Fibroblast of skin of abdomen (primary cell): Measurements from ENCODE around the gene TMEM52. TPM values are rescaled to one million over a fixed set of nuclear protein-coding genes. Genes with fewer than 3 reads are reported as not detected.

ENCODE experiments used
- DNase-seq: peaks from one replicate; pipeline ENCODE4 v3.0.0-alpha.2; 2013
- polyA plus RNA-seq, 2 experiments: library from polyadenylated mRNA; unstranded; fragments of 120-200 nt; gene quantifications; one replicate each; pipeline ENCODE4 v1.2.1, GENCODE V29; 2013; ENCODE audit not compliant: insufficient read length in 2 of 2

The TMEM52 gene
- 1.5 TPM for polyA plus RNA-seq (2013, experiment 1 of 2; ENCODE audit: insufficient read length)
- polyA plus RNA-seq (2013, experiment 2 of 2; ENCODE audit: insufficient read length) = 1.5 TPM

DNA sequence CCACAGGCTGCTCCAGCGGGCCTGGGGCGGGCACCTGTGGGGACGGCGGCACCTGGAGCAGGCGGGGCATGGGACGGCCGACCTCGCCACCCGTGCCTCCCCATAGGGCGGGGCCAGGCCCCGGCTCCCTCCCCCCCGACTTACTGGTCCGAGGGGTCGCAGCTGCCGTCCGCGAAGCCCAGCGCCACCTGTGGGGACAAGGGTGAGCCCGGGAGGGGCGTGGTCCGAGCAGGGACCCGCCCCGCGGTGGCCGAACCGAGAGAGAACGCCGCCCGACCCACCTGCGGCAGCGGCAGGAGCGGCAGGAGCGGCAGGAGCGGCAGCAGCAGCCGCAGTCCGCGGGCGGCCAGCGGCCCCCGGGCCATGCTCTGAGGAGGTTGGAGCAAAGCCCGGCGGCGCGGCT lies at the start of gene TMEM52:
TSS of gene TMEM52 (minus strand) at position 379 of the 403 bp plus-strand sequence. CDS start at position 365, 14 bp downstream.
- no peak for DNase-seq

DNA sequence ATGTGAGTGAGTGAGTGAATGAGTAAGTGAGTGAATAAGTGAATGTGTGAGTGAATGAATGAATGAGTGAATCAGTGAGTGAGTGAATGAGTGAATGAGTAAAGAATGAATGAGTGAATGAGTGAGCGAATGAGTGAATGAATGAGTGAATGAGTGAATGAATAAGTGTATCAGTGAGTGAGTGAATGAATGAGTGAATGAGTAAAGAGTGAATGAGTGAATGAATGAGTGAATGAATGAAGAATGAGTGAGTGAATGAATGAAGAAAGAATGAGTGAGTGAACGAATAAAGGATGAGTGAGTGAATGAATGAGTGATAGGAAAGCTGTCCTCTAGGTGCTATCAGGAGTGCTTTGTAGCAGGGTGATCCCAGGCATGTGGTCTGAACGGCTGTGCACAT lies 48.8 kb upstream of the TMEM52 start:
- DNase-seq = no peak

DNA sequence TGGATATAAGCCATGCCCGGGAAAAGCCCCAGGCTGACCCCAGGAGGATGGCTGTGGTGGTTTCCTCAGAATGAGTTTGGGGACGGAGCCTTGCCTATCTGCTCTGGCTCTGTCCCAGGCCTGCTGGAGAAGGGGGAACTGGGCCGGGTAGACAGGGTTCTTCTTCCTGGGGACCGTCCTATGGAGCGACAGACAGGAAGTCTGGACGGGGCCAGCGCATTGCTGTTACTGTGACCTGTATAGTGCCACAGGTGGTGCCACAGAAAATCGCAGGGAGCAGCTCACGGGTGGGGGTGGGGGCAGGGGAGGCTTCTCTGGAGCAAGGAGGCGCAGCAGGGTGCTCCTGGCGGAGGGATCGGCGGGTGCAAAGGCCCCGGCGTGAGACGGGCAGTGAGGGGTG lies 48.1 kb upstream of the TMEM52 start:
- DNase-seq = no peak

DNA sequence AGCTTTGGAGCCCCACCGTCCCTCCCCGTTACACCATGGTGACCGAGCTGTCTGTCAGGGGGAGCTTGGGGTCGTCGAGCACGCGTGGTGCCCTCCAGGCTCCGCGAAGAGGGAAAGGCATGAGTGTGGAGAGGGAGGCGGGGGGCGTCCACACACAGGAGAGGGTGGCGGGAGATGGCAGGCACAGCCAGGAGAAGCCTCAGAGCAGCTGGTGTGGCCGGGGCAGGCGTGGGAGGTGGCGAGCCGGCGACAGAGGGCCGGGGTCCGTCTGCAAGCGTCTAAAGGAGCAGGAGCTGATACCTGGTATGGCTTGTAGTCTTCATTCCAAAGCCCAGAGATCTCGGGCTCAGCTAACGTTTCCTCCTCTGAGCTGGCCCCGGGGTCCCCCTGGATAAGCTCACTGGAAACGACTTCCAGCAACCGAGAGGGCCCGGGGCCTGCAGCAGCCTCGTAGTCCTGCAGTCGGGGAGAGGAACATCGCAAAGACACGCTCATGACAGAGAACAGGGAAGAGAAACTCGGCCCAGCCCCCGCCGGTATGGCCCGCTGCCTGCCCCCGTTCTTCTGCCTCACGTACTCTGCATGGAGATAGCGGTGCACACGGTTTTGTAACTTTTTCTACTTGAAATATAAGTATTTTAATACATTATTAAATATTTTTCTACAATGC lies 47.1 kb upstream of the TMEM52 start:
- DNase-seq = no peak

DNA sequence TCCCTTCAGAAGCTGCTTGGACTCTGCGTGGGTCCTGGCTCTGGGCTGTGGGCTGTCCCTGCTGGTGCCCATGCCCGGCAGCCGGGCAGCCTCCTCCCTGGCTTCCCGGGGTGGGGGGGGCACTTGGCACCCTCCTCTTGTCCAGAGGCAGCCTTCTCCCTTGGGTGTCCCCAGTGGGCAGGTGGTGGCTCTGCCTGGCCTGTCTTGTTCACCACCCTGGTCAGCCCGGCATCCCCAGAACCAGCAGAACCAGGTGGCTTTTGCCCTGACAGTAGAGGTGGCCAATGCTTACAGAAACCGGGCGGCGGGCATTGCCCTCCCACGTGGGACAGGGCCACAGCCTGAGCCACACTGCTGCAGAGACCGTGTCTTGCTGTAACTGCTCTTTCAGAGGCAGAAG lies 46.5 kb upstream of the TMEM52 start:
- DNase-seq = no peak

DNA sequence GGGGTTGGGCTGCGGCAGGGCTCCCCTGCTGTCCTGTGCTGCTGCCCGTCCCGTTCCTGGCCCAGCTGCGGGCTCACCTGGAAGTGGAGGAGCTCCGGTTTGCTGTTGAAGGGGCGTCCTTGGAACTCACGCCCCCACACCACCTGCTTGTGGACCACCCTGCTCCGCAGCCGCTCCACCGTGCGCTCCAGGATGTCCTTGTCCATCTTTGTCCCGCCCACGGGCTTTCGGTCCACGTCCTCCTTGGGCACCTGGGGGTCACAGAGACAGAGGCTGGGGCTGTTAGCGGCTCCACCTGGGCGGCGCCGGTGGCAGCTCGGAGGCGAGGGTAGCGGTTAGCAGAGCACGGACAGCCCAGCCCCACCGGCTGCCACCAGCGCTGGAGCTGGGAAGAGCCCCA lies 45.7 kb upstream of the TMEM52 start:
- DNase-seq = no peak

DNA sequence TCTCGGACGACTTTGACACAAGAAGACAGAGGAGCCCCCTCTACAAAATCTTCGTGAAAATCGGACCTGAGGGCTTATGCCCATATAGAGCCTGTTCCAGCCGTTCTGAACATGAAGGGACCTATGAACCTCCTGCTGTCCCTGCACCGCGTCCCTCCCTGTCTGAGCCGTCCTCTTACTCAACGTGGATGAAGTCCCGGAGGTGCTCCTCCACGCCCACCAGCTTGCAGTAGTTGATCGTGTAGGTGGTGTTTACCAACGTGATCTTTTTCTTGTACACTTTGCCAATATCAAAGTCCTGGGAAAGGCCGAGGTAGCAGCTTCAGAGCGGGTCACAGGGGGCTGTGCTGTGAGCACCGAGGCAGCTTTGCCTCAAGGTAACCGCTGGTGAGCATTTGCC lies 44.5 kb upstream of the TMEM52 start:
- DNase-seq = no peak

DNA sequence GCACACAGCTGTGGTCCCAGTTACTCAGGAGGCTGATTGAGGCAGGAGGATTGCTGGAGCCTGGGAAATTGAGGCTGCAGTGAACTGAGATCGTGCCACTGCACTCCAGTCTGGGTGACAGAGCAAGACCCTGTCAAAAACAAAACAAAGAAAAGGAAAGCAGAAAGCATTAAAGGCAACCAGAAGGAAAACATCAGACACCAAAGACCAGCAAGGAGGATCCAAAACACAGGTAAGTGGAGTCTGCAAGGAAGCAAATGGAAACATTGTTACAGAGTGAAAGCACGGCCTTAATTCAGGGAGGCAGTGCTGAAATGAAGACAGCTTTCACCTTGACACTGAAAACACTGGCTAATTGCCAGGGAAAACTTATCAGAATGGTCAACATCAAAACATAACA lies 43.7 kb upstream of the TMEM52 start:
- no peak for DNase-seq

DNA sequence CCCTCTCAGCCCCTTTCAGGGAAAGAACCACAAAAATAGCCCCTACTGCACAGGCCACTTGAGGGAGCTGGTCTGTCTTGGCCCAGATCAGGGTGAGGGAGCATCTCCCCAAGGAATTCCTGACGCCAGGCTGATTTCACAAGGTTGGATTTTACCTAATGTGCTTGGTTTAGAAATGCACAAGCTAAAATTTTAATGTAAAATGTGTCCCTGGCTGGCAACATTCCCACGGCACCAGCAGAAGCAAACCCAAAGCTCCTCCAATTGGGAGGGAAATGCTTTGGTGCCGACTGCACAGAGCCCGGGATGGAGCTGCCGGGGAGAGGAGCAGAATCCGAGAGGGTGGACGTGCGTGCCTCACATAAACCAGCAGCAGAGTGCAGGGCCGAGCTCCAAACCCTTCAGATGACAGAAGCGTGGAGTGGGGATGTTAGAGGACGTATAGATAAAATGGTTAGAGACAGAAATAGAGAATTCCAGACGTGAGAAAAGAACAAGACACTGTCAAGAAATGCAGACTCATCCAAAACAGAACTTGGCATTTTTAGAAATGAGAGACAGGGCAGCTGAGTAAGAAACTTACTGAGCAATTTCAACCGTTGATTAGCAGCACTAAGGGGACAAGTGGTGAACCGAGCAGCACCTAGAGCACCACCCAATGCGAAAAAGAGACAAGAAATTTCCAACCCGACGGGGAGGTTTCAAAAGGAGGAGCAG lies 41.6 kb upstream of the TMEM52 start:
- no peak for DNase-seq

DNA sequence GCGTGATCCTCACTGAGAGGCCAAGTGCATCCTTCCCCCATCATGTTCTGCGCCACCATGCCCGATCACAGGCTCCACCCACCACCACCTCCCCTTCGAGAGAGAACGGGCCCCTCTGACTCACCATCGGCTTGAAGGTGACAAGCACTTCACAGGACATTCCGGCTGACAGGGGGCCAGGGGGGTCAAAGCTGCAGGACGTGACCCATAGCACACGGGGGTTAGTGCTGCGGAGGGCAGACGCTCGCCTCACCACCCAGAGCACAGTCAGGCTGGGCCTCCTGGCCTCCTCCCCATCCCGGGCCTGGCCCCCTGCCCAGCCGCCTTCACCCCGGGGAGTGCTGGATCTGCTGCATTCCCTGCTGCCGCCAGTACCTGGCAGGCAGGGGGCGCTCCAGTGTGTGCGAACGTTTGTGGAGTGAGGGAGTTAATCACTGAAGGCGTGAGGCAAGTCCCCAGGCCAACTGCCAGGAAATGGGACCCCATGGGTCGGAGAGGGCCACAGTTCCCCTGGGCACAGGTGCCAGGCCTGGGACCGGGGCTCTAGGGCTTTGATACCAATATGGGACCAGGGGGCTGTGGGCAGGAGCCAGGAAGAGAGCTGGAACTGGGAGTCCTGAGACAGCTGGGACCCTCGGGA lies 40.9 kb upstream of the TMEM52 start:
- DNase-seq = peak; percentile 59

DNA sequence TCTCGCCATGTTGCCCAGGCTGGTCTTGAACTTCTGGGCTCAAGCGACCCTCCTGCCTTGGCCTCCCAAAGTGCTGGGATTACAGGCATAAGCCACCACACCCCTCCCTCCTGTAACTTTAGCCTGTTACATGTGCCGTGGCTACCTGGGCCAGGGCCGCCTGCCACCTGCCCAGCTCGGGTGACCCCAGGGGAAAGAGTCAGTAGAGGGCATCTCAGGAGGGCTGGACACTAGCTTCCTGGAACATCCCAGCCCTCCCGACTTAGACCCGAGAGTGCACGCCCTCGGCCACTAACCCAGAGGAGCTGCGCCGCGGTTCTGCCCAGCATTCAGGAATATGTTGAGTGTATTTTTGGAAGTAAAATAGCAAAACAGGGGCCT lies 40.4 kb upstream of the TMEM52 start:
- DNase-seq = no peak

DNA sequence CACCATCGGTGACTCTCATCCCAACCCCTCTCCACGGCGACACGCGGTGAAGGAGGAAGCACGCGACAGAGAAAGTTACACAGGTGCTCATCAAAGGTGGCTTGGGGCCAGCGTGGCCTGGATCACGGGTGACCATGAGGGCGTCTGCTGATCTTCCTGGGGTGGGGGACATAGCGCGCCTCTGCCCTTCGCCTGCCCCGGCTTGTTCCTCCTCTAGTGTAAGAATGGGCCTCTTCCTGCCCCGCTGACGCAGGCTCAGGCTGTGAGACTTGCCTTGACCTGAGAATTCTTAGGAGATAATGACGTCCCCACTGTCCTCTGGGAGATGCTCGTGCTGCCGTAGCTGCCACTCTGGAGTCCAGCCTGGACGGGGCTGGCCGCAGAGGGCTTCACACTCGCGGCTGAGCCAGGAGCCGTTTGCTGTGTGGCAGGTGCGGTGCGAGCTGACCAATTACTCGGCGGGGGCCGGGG lies 39.0 kb upstream of the TMEM52 start:
- no peak for DNase-seq

DNA sequence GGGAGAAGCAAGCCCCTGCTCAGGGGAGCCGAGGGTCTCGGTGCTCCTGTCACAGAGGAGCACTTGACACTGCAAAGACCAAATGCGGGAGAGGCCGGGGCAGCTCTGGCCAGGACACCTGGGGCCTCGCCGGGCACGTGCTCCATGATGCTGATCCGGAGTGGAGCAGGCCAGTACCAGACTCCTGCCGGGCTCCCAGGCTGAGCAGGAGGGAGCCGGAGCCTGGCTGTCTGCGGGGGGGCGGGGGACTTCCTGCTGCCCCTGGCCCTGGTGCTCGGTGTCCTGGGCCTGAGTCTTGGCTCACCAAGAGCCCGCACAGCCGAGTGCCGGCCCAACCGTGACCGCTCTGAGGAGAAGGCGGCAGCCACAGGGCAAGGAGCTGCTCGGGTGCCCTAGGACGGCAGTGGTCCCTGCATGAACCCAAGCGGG lies 38.5 kb upstream of the TMEM52 start:
- DNase-seq = no peak

DNA sequence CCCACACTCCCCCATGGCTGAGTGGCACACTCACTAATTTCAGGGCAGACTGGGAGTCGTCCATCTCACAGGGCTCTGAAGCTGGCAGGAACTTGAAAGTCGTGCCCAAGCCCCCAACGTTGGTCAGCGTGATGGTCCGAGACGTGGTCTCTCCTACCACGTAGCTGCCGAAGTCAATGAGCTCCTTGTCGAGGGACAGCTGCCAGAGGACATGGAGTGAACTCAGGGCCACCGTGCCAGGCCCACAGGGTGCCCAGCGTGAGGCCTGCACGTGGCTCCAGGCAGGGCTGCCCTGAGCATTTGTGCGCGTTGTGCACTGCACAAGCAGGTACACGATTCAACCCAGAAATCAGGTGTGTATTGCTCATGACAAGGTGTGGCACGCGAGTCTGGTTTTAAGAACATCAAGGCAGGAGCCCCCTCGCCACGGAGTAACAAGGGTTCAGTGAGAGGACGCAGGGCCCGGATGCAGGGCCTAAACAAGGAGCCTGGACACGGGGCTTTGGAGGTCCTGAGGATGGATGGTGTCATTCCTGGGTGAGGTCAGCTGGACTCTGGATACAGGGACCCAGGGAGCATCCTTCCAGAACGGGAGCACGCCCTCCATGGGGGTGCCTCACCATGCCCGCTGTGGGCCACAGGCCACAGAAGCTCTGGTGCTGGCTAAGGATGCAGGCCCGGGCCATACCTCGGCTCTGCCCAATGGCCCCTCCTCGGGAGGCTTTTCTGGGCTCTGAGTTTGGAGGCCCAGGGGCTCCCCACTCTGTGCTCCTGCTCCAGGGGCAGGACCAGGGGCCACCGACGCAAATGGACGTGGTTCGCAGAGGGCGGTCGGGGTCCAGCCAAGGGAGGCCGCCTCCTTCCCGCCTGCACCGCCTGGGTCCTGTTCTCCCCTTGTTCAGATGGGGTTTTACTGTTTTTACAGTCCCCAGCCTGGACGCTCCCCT lies 37.8 kb upstream of the TMEM52 start:
- no peak for DNase-seq

DNA sequence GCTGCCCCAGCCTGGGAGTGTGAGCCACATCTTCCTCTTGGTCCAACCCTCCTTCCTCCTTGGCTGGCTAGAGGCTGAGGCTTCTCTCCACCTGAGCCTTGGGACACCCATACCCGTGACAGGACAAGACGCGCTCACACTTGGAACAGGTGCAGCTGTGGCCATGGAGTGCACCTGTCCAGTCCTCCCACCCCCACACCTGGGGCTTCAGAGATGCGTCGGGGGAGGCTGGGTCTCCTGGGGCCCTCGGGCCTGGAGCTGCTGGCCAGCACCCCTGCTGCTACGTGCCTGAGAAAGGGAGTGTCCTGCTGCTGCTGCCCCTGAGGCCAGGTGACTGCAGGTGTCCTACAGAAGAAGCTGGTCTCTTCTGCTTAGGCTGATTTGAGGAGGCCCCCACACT lies 37.0 kb upstream of the TMEM52 start:
- DNase-seq = no peak

DNA sequence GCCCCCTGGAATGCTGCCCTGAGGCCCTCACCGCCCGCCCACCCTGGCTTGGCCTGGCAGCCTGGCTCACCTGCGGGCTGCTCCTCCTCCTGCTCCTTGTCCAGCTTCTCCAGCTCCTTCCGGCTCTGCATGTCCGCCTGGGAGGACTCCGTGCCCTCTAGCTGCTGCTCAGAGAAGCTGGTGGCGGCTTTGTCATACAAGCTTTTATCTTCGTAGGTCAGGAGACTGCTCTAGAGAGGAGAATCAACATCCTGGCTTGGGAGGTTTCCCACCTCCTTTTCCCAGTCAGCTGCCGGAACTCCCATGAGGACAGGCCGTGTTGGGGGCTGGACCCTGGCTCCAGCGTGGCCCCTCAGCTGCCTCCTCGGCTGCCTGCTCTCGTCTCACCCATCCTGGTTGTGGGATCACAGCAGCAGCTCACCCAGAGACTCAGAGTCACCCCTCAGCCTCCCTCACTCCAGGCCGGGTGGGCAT lies 36.6 kb upstream of the TMEM52 start:
- DNase-seq = no peak

DNA sequence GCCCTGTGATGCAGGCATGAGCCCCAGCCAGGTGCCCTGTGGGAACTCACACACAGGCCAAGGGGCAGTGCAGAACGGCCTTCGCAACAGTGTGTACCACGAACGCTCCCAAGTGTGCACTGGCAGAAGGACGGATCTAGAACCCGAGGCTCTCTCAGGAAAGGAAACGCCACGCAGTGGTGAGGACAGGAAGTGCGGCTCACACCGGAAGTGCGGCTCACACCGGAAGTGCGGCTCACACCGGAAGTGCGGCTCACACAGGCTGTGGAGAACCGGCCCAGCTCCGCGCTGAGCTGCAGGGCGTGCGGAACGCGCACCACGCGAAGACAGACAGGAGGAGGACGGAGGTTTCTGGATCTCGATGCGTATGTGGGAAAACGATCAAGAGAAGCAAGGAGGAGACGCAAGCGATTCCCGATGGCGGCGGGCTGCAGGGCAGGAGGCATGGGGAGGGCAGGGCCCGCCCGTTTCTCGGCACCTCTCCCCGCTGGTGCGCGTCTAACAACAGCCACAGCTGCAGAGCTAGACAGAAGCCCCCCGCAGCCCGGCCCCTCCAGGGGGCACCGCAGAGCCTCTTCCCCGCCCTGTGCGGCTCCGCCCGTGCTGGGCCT lies 35.9 kb upstream of the TMEM52 start:
- DNase-seq = no peak

DNA sequence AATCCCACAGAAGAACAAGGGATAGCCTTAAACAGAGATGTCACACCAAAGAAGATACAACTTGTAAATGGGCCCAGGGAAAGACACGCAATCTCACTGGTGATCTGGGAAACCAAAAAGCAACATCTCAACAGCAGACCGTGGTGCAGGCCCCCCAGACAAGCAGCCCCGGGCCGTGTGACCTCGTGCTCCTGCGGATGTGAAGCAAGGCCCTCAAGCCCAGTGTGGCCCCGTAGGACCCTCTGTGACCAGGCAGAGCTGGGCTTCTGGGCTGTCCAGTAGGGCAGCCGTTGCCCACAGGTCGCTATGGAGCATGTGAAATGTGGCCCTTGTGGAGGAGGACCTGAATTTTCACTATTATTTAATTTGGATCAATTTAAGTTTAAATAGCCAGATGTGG lies 34.9 kb upstream of the TMEM52 start:
- DNase-seq = no peak

DNA sequence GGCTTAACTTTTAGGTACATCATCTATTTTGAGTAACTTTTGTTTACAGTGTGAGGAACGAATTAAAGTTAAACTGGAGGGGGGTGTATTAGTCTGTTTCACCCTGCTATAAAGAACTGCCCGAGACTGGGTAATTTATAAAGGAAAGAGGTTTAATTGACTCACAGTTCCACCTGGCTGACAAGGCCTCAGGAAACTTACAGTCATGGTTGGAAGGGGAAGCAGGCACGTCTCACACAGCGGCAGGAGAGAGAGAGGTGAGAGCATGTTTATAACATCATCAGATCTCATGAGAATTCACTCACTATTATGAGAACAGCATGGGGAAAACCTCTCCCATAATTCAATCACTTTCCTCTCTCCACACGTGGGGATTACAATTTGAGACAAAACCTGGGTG lies 31.9 kb upstream of the TMEM52 start:
- no peak for DNase-seq

DNA sequence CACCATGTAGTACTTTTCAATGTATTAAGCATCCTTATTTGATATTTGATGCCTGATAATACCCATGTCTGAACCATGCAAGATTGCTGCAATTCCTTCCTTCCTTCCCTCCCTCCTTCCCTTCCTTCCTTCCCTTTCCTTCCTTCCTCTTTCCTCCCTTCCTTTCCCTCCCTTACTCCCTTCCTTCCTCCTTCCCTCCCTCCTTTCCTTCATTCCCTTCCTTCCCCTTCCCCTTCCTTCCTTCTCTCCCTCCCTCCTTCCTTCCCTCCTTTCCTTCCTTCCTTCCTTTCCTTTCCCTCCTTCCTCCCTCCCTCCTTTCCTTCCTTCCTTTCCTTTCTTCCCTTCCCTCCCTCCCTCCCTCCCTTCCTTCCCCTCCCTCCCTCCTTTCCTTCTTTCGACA lies 29.7 kb upstream of the TMEM52 start:
- DNase-seq = no peak

DNA sequence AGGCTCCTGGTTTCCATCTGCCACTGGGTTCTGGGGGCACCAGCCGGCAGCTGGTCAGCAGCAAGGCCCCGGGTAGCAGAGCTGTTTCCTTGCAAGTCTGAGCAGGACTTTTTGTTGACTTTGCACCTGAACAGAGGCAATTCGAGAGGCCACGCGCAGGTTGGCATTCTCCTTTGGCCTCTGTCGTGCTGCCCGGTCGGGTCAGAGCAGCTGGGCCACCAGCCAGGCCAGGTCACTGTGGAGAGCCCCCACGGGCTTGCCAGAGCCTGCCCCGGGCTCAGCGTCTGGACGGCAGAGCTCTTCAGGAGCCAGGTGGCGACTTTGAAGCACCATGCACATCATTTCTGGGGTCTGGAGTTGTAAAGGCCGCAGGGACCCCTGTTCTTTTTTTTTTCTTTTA lies 28.4 kb upstream of the TMEM52 start:
- no peak for DNase-seq

DNA sequence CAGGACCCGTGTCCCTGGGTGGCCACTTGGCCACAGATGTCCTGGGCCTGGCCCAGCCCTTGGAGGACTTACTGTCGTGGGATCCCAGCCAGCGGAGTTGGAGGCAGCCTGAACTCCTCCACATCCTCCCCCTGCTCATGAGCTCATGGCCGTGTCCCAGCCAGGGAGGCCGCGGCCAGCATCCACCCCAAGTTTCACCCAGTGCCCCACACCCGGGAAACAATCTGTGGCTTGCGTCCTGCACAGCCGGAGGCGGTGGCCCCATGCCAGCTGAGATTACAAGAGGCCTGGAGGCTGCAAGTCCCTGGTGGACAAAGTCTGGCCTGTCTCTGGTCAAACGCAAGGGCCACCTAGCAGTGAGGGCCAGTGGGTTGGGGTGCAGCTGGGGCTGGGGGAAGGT lies 27.5 kb upstream of the TMEM52 start:
- DNase-seq = no peak
